Right lobe of liver (tissue), 4 donors: Measurements from ENCODE around the gene UBE3D.

ENCODE experiments used
- CTCF ChIP-seq, 4 donors: fragments of 200-600 bp in 3 of 4; fragments of 450-650 bp in 1 of 4; IDR thresholded peaks; one replicate each; pipeline versions ENCODE4 v1.5.1 to v1.8.0; 2016 to 2022; ENCODE audit warnings: antibody characterized with exemption in 4 of 4, mild to moderate bottlenecking in 2 of 4
- POLR2A ChIP-seq: fragments of 450-650 bp; IDR thresholded peaks from one replicate; pipeline ENCODE4 v1.6.1; 2017; ENCODE audit warnings: antibody characterized with exemption, mild to moderate bottlenecking
- donor health status: DM: no; HTN: no; CAD: no.
- donor health status: DM: no; HTN: no; CAD: no.
- donor health status: DM: no; HTN: yes; CAD: no.

GRCh38 chr6:83006270-83006905, 59.3 kb downstream of the UBE3D start:
- TF ChIP-seq CTCF (IDR thresholded peaks at IDR 0.05) (no peak), POLR2A (no peak)
